Medulla oblongata (tissue), 1 donor: Measurements from ENCODE around the gene ZCCHC10.
"Not testable (repeated sequence)": the region's sequence is repeated elsewhere in the genome, so short reads cannot be mapped to it uniquely, and the experiment has no call there.

Experiments used
- DNase-seq: peaks from one replicate; pipeline ENCODE4 v3.0.0-alpha.2; 2015; ENCODE audit errors: extremely low spot score

Gene ZCCHC10

DNA sequence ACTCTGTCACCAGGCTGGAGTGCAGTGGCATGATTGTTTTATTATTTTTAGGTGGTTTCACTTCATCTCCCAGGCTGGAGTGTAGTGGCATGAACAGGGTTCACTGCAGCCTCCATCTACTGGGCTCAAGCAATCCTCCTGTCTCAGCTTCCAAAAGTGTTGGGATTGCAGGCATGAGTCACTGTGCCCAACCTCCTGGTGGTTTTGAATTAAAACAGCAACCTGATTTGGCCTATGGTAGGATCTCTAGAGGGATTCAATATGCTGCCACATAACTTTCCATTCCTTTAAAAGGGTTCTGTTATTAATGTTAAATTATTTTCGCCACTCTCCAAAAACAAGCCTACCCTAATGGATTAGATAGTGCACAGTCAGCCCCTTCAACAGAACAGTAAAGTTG, 15.6 kb upstream of the ZCCHC10 start:
- no peak for DNase-seq

- no peak for DNase-seq
Measured at GRCh38 chr5:133041157-133041784, 14.9 kb upstream of the ZCCHC10 start.

DNA sequence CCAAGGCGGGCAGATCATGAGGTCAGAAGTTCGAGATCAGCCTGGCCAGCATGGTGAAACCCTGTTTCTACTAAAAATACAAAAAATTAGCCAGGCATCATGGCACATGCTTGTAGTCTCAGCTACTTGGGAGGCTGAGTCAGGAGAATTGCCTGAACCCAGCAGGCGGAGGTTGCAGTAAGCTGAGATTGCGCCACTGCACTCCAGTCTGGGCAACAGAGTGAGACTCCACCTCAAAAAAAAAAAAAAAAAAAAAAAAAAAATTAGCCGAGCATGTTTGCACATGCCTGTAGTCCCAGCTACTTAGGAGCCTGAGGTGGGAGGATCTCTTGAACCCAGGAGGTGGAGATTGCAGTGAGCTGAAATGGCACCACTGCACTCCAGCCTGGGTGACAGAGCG, 10.3 kb upstream of the ZCCHC10 start:
- not testable (repeated sequence) for DNase-seq

- no peak for DNase-seq
Measured at GRCh38 chr5:133035224-133035623, 8.9 kb upstream of the ZCCHC10 start.

- DNase-seq: no peak
Measured at GRCh38 chr5:133034064-133034463, 7.7 kb upstream of the ZCCHC10 start.

GRCh38 chr5:133032852-133033742, 6.7 kb upstream of the ZCCHC10 start:
- DNase-seq: peak; percentile 49

DNA sequence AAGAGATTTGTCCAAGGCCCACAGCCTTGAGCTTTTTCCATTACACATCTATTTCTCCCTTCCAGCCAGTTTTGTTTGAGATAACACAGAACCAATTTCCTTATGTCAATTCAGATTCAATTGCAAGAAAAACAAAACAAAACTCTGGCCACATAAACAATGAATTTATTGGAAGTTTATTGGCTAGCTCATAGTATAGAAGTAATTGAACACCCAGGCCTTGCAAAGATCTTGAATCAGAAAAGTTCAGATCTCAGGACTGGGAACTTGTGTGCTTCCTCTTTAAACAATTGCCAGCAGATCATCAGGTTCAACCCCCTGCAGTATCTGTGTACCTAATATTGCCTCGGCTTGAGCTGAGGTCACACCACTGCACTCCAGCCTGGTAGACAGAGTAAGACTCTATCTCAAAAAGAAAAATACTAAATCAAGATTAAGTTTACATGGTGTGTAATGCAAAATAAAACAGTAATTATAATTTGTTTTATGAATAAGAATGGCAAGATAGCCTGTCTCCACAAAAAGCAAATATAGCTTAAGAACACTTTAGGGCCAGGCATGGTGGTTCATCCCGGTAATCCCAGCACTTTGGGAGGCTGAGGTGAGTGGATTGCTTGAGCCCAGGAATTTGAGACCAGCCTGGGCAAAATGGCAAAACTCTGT, 4.1 kb upstream of the ZCCHC10 start:
- DNase-seq: no peak

GRCh38 chr5:133029416-133029815, 3.1 kb upstream of the ZCCHC10 start:
- DNase-seq: no peak

- no peak for DNase-seq
Measured at GRCh38 chr5:133026664-133027153, 360 bp upstream of the ZCCHC10 start.

DNA sequence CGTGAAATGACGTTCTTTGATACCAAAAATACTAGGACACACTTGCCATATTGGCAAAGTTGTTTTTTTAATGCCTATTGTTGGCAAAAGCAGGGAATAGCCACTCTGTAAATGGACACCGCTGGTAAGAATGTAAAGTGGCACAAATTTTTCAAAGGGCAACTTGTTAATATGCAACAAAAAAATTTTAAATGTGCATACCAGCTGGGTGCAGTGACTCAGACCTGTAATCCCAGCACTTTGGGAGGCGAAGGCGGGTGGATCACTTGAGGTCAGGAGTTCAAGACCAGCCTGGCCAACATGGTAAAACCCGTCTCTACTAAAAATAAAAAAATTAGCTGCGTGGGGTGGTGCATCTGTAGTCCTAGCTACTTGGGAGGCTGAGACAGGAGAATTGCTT, 6.9 kb downstream of the ZCCHC10 start:
- DNase-seq: not testable (repeated sequence)

GRCh38 chr5:133017964-133018363, 8.4 kb downstream of the ZCCHC10 start:
- DNase-seq: no peak

DNA sequence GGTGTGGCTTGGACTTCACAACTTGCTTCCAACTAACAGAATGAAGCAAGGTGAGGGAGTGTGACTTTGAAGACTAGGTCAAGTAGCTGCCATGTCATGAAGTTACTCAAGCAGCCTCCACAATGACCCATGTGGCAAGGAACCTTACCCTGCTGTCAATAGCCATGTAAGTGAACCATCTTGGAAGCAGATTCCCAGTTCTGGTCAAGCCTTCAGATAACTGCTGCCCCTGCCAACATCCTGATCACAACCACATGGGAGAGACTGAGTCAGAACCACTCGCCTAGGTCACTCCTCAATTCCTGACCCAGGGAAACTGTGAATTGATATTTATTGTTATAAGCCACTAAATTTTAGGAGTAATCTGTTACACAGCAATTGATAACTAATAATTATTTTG, 10.9 kb downstream of the ZCCHC10 start:
- DNase-seq: no peak

DNA sequence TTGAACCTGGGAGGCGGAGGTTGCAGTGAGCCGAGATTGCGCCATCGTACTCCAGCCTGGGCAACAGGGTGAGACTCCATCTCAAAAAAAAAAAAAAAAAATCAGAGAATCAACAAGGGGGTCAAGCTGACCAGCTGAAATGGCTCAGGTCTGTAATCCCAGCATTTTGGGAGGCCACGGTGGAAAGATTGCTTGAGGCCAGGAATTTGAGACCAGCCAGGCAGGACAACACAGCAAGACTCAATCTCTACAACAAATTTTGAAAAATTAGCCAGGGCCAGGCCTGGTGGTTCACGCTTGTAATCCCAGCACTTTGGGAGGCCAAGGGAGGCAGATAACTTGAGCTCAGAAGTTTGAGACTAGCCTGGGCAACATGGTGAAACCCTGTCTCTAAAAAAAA, 17.9 kb downstream of the ZCCHC10 start:
- DNase-seq: not testable (repeated sequence)

DNA sequence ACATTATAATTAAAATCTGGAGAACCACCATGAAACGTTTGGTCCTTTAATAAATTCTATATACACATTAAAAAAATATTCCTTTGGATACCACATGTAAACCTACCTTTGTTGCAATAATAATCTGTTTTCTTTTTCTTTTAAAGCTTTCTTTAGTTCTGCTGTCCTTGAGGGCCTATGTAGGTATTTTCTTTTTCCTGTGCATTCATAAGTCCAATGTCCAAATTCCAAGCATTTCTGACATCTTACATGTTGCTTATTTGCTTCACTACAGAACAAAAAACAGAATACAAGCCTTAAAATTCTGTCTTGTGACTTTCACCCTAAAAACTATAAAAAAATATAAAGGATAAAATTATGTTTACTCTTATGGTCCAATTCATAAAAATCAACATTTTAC, 19.7 kb downstream of the ZCCHC10 start:
- no peak for DNase-seq

GRCh38 chr5:132999246-132999645, 27.1 kb downstream of the ZCCHC10 start:
- no peak for DNase-seq

GRCh38 chr5:132998556-132998955, 27.8 kb downstream of the ZCCHC10 start:
- no peak for DNase-seq

DNA sequence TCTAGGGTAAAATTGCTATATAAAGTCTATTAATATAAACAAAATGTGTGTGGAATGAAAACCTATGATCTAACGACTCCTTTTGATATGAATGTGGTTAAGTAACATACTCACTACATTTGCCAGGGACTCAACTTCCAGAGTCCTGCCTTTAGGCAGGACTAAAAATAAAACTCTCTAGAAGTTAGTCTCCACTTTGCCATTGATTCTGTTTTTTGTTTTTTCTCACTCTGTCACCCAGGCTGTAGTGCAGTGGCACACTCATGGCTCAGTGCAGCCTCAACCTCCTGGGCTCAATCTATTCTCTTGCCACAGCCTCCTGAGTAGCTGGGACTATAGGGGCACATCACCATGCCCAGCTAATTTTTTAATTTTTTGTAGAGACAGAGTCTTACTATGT, 30.0 kb downstream of the ZCCHC10 start:
- DNase-seq: no peak

DNA sequence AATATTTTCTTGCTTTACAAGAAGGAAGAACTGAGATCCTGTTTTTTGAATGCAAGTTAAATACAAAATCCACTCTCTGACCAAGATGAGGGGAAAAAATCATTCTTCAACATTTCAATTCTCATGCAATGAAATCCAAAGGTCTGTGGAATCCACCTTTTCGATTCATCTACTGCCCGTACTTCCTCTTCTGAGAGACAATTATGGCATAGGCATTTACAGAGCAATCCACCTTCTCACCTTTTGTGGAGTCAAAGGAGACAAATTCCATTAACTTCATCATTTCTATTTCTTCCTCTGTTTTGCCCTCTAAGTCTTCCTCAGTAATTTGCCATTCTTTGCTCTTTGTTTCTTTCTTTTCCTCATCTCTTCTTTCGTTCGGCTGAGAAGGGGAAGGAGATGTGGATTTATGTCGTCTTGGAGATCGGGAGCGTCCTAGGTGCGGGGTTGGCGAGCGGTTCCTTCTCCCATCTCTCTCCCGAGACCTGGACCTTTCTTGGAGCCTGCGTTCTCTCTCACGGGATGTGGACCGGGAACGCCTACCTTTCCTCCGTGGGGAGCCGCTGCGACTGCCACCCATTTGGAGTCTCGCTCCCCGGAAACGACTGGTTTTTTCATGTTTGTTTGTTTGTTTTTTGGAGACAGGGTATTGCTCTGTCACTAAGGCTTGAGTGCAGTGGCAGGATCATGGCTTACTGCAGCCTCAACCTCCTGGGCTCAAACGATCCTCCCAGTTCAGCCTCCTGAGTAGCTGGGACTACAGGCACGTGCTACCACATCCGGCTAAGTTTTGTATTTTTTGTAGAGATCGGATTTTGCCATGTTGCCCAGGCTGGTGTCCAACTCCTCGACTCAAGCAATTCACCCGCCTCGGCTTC, 38.6 kb downstream of the ZCCHC10 start:
- DNase-seq: no peak

GRCh38 chr5:132982971-132983370, 43.4 kb downstream of the ZCCHC10 start:
- DNase-seq: not testable (repeated sequence)

DNA sequence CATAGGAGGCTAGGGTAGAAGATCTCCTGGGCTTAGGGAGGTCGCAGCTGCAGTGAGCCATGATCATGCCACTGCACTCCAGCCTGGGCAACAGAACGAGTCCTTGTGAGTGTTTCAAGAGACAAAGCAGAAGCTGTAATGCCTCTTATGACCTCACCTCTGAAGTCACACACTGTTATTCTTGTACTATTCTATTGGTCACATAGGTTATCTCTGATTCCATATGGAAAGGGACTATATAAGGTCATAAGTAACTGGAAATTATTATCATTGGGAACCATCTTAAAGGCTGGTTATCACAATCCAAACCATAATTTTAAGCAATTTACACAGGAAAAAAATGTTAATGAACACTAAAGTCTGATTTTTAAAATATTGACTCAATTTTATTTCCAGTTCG, 45.1 kb downstream of the ZCCHC10 start:
- no peak for DNase-seq

- no peak for DNase-seq
Measured at GRCh38 chr5:132979976-132980375, 46.4 kb downstream of the ZCCHC10 start.
